ENCODE measurements around the gene DDAH1. TPM values are rescaled to one million over a fixed set of nuclear protein-coding genes. Genes with fewer than 3 reads are reported as not detected.

The DDAH1 gene
- total and polyA plus RNA-seq, 2 experiments from 2014 or later, result 29.4 to 41.7 TPM

GRCh38 chr1:85313888-85314696 lies 150.9 kb downstream of the DDAH1 start:
- Mint-ChIP-seq H3K9me3 (no peaks in the 10 kb centered on the region), H3K4me1 (peaks cover 8% of the 10 kb centered on the region; the same call in 2 of the 3 replicates), H3K36me3 (ENCODE audit: low read depth) (no peaks in the 10 kb centered on the region), H3K27me3 (ENCODE audit: insufficient read depth, low read depth, poor library complexity) (no peaks in the 10 kb centered on the region), H3K27ac (peak overlapping the region; percentile 36; the same call in 1 of the 2 replicates), H3K4me3 (no peak overlapping the region)
- TF ChIP-seq CREB1 (CRISPR knock-in tag; IDR thresholded peaks at IDR 0.05; ENCODE audit: low read depth) (no peak), JUNB (IDR thresholded peaks at IDR 0.05; ENCODE audit: unreplicated experiment) (no peak), STAT1 (IDR thresholded peaks at IDR 0.05; ENCODE audit: unreplicated experiment) (no peak), NANOG (IDR thresholded peaks at IDR 0.05; ENCODE audit: borderline replicate concordance) (no peak), EZH2phosphoT487 (IDR thresholded peaks at IDR 0.05; ENCODE audit: unreplicated experiment) (no peak), ZNF114 (CRISPR knock-in tag; IDR thresholded peaks at IDR 0.05) (no peak), EZH2 (IDR thresholded peaks at IDR 0.05; ENCODE audit: low read depth, unreplicated experiment) (no peak), REST (IDR thresholded peaks at IDR 0.05; ENCODE audit: unreplicated experiment) (no peak), ETS1 (IDR thresholded peaks at IDR 0.05) (no peak), ZNF331 (CRISPR knock-in tag; IDR thresholded peaks at IDR 0.05; ENCODE audit: low read depth) (no peak), ZNF462 (CRISPR knock-in tag; IDR thresholded peaks at IDR 0.05) (no peak), CTCF (conservative IDR thresholded peaks at IDR 0.05; ENCODE audit: low read depth in 2 of 2) (no peak), POLR2AphosphoS5 (IDR thresholded peaks at IDR 0.05; ENCODE audit: low read depth) (no peak)
- ATAC-seq (no peak), DNase-seq (ENCODE audit: low spot score) (no peak)
- Histone ChIP-seq H3K27me3 (ENCODE audit: insufficient read depth) (no peaks in the 10 kb centered on the region), H3K4me3 (no peak overlapping the region), H3K4me2 (no peak overlapping the region), H4K20me1 (replicated peaks; ENCODE audit: insufficient read depth) (no peaks in the 10 kb centered on the region), H3K9me2 (ENCODE audit: insufficient read depth) (peaks cover 11% of the 10 kb centered on the region; the same call in 1 of the 2 replicates), H3F3A (replicated peaks; ENCODE audit: low read depth) (no peaks in the 10 kb centered on the region), H3K79me2 (replicated peaks; ENCODE audit: insufficient read depth) (no peaks in the 10 kb centered on the region), H3K27ac (ENCODE audit: low read depth) (no peak overlapping the region; the same call in 1 of the 2 replicates), H3K36me3 (ENCODE audit: insufficient read depth) (no peaks in the 10 kb centered on the region), H3K4me1 (ENCODE audit: insufficient read depth) (peaks cover 14% of the 10 kb centered on the region), H2AFZ (no peak overlapping the region)

Measured in GM23338 (cell line).